ENCODE results near the gene HS3ST2. TPM values are rescaled to one million over a fixed set of nuclear protein-coding genes. Genes with fewer than 3 reads are reported as not detected.

HS3ST2 gene
- total RNA-seq, result 0.17 TPM
- long read RNA-seq, partial matches to known transcripts, result 1 of 1 reads
- long read RNA-seq, other reads (novel, unspliced or antisense), result 0 of 1 reads

GRCh38 chr16:22813948-22814710, at the start of gene HS3ST2:
Gene HS3ST2, plus strand, starts transcription at chr16:22814162. Its CDS starts 449 bp downstream, at chr16:22814611.
- intact Hi-C loops (cut with micrococcal nuclease), result no loop called here
- DNase-seq (peak; percentile 60), ATAC-seq (peak; percentile 89)

GRCh38 chr16:22764662-22765327, 49.2 kb upstream of the HS3ST2 start:
- no peak for DNase-seq
- no peak for ATAC-seq
- intact Hi-C loops (cut with micrococcal nuclease), result no loop called here

GRCh38 chr16:22765479-22765878, 48.5 kb upstream of the HS3ST2 start:
- no peak for ATAC-seq

GRCh38 chr16:22770866-22771265, 43.1 kb upstream of the HS3ST2 start:
- no peak for DNase-seq
- ATAC-seq, result no peak
- intact Hi-C loops (cut with micrococcal nuclease), result loop anchor here (10.0 kb wide), 1 partner anchor 64 kb away; no protein-coding TSS in a partner anchor

More at GRCh38 chr16:22765479-22765878, 48.5 kb upstream of the HS3ST2 start:
- DNase-seq, result no peak
- intact Hi-C loops (cut with micrococcal nuclease), result no loop called here

- intact Hi-C loops (cut with micrococcal nuclease), result loop anchor here (10.0 kb wide), 1 partner anchor 63 kb away; no protein-coding TSS in a partner anchor
- ATAC-seq, result no peak
- DNase-seq, result no peak
Observed at GRCh38 chr16:22771551-22771950, 42.4 kb upstream of the HS3ST2 start.

GRCh38 chr16:22775220-22775922, 38.6 kb upstream of the HS3ST2 start:
- ATAC-seq (no peak), DNase-seq (no peak)
- intact Hi-C loops (cut with micrococcal nuclease), result loop anchor here (10.0 kb wide), 1 partner anchor 59 kb away; no protein-coding TSS in a partner anchor

GRCh38 chr16:22781480-22781879, 32.5 kb upstream of the HS3ST2 start:
- intact Hi-C loops (cut with micrococcal nuclease), result no loop called here
- DNase-seq (no peak), ATAC-seq (no peak)

- intact Hi-C loops (cut with micrococcal nuclease), result no loop called here
- ATAC-seq (no peak), DNase-seq (no peak)
Observed at GRCh38 chr16:22782314-22782713, 31.6 kb upstream of the HS3ST2 start.

GRCh38 chr16:22784690-22785214, 29.2 kb upstream of the HS3ST2 start:
- no peak for DNase-seq
- no peak for ATAC-seq
- intact Hi-C loops (cut with micrococcal nuclease), result no loop called here

GRCh38 chr16:22785552-22785951, 28.4 kb upstream of the HS3ST2 start:
- DNase-seq (no peak), ATAC-seq (no peak)
- intact Hi-C loops (cut with micrococcal nuclease), result no loop called here

GRCh38 chr16:22786284-22786683, 27.7 kb upstream of the HS3ST2 start:
- DNase-seq (no peak), ATAC-seq (no peak)
- intact Hi-C loops (cut with micrococcal nuclease), result no loop called here

GRCh38 chr16:22786691-22787090, 27.3 kb upstream of the HS3ST2 start:
- no peak for DNase-seq
- intact Hi-C loops (cut with micrococcal nuclease), result no loop called here
- no peak for ATAC-seq

GRCh38 chr16:22787466-22788192, 26.3 kb upstream of the HS3ST2 start:
- intact Hi-C loops (cut with micrococcal nuclease), result no loop called here
- DNase-seq, result no peak

GRCh38 chr16:22788193-22788530, 25.8 kb upstream of the HS3ST2 start:
- ATAC-seq, result no peak
- intact Hi-C loops (cut with micrococcal nuclease), result no loop called here
- DNase-seq, result no peak

More at GRCh38 chr16:22787466-22788192, 26.3 kb upstream of the HS3ST2 start:
- no peak for ATAC-seq

- no peak for ATAC-seq
- DNase-seq, result no peak
- intact Hi-C loops (cut with micrococcal nuclease), result no loop called here
Observed at GRCh38 chr16:22789281-22789945, 24.5 kb upstream of the HS3ST2 start.

GRCh38 chr16:22797551-22797950, 16.4 kb upstream of the HS3ST2 start:
- intact Hi-C loops (cut with micrococcal nuclease), result no loop called here
- DNase-seq (no peak), ATAC-seq (no peak)

GRCh38 chr16:22799113-22799512, 14.8 kb upstream of the HS3ST2 start:
- intact Hi-C loops (cut with micrococcal nuclease), result no loop called here
- DNase-seq, result no peak
- no peak for ATAC-seq

GRCh38 chr16:22804893-22805292, 9.1 kb upstream of the HS3ST2 start:
- intact Hi-C loops (cut with micrococcal nuclease), result no loop called here
- DNase-seq, result no peak
- no peak for ATAC-seq
